HG02970 (cell line): Measurements from ENCODE around the gene RPL12.
"Not testable (repeated sequence)": the region's sequence is repeated elsewhere in the genome, so short reads cannot be mapped to it uniquely, and the experiment has no call there.

Source experiments
- ATAC-seq: cut with Tn5 transposase; IDR thresholded peaks from one replicate; pipeline ENCODE4 v1.9.1; 2021; ENCODE audit warnings: mild to moderate bottlenecking, moderate library complexity, moderate number of reproducible peaks; ENCODE audit not compliant: unreplicated experiment, low FRiP score

The RPL12 gene

DNA sequence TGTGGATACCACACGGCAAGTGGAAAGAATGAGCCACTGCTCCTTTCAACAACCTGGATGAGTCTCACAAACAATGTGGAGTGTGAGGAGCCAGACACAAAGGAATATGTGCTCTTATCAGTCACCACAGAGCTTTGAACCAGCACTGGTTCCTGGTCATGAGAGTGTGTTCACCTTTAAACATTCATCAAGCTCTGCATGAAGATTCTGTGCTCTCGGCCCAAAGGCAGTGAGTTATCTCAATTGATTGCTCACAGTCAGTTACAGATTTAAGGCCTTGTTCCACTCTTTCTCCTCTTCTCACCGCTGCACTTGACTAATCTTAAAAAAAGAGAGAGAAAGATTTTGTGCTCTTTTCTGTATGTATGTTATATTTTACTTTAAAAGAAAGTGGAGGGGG is 19.5 kb upstream of the RPL12 start:
- ATAC-seq: no peak

- ATAC-seq: no peak
Measured at GRCh38 chr9:127467621-127468020, 16.4 kb upstream of the RPL12 start.

- ATAC-seq: not testable (repeated sequence)
Measured at GRCh38 chr9:127466407-127466917, 15.3 kb upstream of the RPL12 start.

DNA sequence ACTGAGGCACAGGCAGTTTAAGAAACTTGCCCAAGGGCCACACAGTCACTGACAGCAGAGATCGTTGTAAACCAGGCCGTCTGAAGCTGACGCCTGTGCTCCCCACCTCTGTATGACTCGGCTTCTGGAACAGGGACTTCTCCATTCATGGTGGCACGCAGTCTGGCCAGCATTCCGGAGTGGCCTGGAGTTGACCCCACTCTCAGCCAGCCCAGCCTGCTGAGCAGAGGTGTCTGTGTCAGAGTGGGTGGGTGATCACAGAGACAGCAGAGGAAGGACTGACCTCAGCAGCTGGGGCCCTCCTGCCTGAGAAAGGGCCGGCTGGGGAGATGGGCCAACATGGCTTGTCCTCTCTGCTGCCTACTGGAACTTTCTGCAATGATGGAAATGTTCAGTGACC is 12.7 kb upstream of the RPL12 start:
- ATAC-seq: no peak

DNA sequence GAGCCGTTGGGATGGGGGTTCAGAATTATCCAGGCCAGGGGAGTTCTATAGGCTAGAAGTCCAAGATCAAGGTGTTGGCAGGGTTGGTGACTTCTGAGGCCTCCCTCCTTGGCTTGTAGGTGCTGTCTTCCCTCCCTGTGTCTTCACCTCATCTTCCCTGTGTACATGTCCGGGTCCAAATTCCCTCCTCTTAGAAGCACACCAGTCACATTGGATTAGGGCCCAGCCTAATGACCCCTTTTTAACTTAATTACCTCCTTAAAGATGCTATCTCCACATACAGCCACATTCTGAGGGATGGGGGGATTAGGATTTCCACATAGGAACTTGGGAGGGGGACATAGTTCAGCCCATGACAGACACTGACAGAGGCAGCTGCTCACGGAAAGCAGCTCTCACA is 12.2 kb upstream of the RPL12 start:
- ATAC-seq: no peak

GRCh38 chr9:127458921-127459320 is 7.7 kb upstream of the RPL12 start:
- ATAC-seq: no peak

GRCh38 chr9:127457191-127457878 is 6.1 kb upstream of the RPL12 start:
- ATAC-seq: no peak

GRCh38 chr9:127455324-127455992 is 4.3 kb upstream of the RPL12 start:
- no peak for ATAC-seq

DNA sequence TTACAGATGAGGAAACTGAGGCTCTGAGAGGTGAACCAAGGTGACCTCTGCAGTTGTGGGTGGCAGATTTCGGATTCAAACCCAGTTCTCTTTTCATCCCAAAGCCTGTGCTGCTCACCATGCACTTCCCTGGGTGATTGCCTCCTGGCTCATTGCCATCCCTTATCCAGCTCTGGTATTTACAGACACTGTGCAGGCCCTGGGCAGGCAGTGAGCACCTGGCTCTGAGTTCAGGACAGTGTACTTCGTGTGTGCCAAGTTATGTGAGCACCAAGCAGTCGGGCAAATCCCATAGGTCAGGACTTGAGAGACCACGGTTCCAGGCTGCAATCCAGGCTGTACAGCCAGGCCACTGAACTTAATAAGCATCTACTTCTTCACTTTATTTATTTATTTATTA is 1.5 kb upstream of the RPL12 start:
- ATAC-seq: no peak

GRCh38 chr9:127451858-127452656 is 851 bp upstream of the RPL12 start:
- no peak for ATAC-seq

- ATAC-seq: peak; percentile 24
Measured at GRCh38 chr9:127451608-127451857, 327 bp upstream of the RPL12 start.

- ATAC-seq: no peak
Measured at GRCh38 chr9:127450243-127450760, 904 bp downstream of the RPL12 start.

DNA sequence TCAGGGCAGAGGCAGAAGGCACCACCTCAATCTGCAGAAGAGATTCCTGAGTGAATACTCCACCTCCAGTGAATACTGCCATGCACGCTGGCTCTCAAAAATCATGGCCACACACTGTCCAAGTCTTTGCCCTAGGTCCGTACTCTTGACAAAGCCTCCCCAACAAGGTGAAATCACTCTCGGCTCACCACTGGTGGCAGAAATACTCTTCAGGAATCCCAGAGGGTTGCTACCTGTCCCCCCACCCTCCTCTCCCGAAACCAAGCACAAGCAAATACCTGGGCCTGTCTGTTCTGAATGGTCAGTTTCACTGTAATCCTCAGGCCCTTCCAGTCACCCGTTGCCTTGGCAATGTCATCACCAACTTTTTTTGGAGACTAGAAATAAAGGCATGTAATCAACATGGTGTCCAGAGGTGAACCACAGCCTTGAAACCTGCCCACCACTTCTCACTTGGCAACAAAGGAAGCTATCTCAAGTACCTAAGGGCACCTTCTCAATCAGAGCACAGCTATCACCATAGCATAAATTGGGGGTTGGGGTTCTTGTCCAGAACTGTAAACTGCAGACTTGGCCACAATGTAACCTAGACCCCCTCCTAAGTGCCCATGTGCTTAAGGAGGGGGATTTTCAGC is 1.8 kb downstream of the RPL12 start:
- ATAC-seq: no peak

- ATAC-seq: no peak
Measured at GRCh38 chr9:127448112-127448805, 2.9 kb downstream of the RPL12 start.

- no peak for ATAC-seq
Measured at GRCh38 chr9:127447416-127448111, 3.6 kb downstream of the RPL12 start.

DNA sequence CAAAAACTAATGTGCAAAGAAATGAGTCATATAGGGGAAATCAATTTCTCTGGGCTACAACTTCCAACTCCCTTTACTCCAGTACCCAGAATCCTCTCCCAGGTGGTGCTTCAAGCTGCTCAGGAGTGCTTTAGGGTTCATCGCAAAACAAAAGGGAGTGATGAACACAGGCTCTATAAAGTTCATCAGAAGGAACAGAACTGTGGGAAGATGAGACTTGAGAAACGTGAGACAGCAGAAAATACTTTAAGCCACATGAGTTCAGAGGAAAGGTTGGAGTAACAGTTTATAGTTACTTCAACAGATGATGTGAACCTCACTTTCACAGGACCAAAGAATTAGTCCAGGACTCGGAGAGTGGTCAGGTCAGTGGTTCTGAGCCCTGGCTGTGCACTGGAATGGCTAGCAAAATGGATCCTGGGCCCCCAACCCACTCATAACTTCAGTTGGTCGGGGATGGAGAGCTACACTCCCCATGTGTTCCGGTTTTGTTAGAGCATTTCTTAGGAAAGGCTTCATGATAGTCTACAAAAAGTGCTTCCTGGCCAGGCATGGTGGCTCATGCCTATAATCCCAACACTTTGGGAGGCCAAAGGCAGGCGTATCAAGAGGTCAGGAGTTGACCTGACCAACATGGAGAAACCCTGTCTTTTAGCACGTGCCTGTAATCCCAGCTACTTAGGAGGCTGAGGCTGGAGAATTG is 4.3 kb downstream of the RPL12 start:
- no peak for ATAC-seq

DNA sequence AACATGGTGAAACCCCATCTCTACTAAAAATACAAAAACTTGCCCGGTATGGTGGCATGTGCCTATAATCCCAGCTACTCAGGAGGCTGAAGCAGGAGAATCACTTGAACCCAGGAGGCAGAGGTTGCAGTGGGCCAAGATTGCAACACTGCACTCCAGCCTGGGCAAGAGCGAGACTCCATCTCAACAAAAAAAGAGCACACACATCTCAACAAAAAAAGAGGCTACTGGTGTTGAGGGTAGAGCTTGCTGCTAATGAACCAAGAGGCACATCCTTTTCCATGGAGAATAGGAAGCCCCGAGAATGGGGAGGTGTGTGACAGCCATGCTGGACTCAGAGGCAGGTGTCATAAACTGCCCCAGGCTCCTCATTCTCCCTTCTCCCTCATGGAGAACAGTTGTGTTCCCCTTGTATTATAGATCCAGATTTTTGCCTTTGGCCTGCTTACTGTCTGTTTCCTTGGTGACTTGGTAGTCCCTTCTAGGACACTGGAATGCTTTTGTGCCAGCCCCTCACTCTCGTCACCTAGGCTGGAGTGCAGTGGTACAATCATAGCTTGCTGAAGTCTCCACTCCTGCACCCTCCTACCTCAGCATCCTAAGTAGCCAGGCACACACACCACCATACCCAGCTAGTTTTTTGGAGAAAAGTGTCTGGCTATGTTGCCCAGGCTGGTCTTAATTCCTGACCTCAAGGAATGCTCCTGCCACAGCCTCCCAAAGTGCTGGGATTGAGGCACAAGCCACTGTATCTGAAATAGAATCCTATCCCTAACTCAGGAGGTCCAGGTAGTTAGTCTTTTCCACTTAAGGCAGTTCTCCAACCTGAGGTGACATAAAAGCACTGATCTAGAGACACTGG is 5.1 kb downstream of the RPL12 start:
- ATAC-seq: no peak
